Measurements from ENCODE around the gene PPP2R2C.

DNA sequence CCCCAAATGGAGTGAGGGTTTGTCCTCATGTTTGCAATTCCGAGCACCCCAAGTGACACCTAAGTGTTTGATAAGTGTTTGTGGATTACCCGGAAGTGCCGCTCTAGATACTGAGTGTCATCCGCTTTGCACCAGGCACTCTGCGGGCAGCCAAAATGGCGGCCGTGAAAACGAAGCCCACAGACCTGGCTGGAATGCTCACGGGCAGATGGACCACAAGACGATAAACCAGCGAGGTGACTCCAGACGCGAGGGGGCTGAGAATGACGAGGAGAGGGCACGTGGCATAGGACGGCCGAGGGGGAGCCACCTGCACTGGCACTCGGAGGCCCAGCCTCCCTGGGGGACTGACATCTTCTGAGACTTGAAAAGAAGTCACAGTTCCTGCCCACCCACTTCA lies 51.0 kb downstream of the PPP2R2C start:
- TF ChIP-seq, protein P1, sequence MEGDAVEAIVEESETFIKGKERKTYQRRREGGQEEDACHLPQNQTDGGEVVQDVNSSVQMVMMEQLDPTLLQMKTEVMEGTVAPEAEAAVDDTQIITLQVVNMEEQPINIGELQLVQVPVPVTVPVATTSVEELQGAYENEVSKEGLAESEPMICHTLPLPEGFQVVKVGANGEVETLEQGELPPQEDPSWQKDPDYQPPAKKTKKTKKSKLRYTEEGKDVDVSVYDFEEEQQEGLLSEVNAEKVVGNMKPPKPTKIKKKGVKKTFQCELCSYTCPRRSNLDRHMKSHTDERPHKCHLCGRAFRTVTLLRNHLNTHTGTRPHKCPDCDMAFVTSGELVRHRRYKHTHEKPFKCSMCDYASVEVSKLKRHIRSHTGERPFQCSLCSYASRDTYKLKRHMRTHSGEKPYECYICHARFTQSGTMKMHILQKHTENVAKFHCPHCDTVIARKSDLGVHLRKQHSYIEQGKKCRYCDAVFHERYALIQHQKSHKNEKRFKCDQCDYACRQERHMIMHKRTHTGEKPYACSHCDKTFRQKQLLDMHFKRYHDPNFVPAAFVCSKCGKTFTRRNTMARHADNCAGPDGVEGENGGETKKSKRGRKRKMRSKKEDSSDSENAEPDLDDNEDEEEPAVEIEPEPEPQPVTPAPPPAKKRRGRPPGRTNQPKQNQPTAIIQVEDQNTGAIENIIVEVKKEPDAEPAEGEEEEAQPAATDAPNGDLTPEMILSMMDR (IDR thresholded peaks at IDR 0.05): no peak
- TF ChIP-seq POLR2AphosphoS5 (IDR thresholded peaks at IDR 0.05): no peak
- no peak for TF ChIP-seq POLR2A (IDR thresholded peaks at IDR 0.05)

All from prostate gland (tissue), 2 donors.